HCT116 (cell line): ENCODE results near the gene TENM3. TPM values are rescaled to one million over a fixed set of nuclear protein-coding genes. Genes with fewer than 3 reads are reported as not detected.

Source experiments
- ATAC-seq: fragments of 200-7000 bp; cut with Tn5 transposase; 2 replicates; pipeline ENCODE4 v1.9.1; 2020; ENCODE audit warnings: mild to moderate bottlenecking, moderate library complexity
- BruUV-seq: library from RNA; stranded (reverse); fragments of 400-500 nt; replicated peaks from 2 replicates; lab custom pipeline; 2021; lab: Mats Ljungman, UMichigan
- CTCF ChIA-PET: fragments of 300-600 bp; sonication (Branson Sonifier 250); formaldehyde crosslinking; loops from one replicate; lab custom pipeline; 2021; ENCODE audit warnings: antibody characterized with exemption; lab: Charles Lee
- POLR2A ChIA-PET: fragments of 300-600, 350-600 bp; sonication (Branson Sonifier 250); formaldehyde crosslinking; loops from one replicate; lab custom pipeline; 2021; ENCODE audit warnings: antibody characterized with exemption; lab: Charles Lee
- RAD21 ChIA-PET, 2 experiments: fragments of 300-600 bp; sonication (Branson Sonifier 250); formaldehyde crosslinking; loops; one replicate each; lab custom pipeline; 2023; ENCODE audit warnings: low total read pairs in 2 of 2; ENCODE audit not compliant: uncharacterized antibody in 2 of 2, unreplicated experiment in 2 of 2, low non-redundant PET in 1 of 2; lab: Charles Lee
- DNase-seq: peaks from one replicate; pipeline ENCODE4 v3.0.0-alpha.2; 2010; ENCODE audit warnings: low read depth, low spot score
- H2AFZ ChIP-seq: fragments of 200-600 bp; shearing (Covaris generic), sonication (generic); 2 replicates; pipeline ENCODE4 v1.6.1; 2017; ENCODE audit warnings: low read depth, mixed run types, mixed read lengths, antibody characterized with exemption, low read length; ENCODE audit not compliant: poor library complexity, severe bottlenecking
- H3K27ac ChIP-seq: 2 replicates; pipeline ENCODE4 v1.5.1; 2012; ENCODE audit warnings: low read depth, low read length
- H3K27me3 ChIP-seq: fragments of 200-600 bp; sonication (generic); 2 replicates; pipeline ENCODE4 v1.6.1; 2016; ENCODE audit warnings: mixed run types, low read length, mixed read lengths; ENCODE audit not compliant: insufficient read depth
- H3K36me3 ChIP-seq, 2 experiments: fragments of 200-500 bp in 1 of 2; fragments of 200-600 bp in 1 of 2; sonication (Bioruptor generic) in 1 of 2; sonication (generic) in 1 of 2; 2 replicates each; pipeline versions ENCODE4 v1.5.1 to v1.6.1; 2014 to 2016; ENCODE audit warnings: low read length in 2 of 2, inconsistent platforms in 1 of 2, mixed read lengths in 1 of 2, mixed run types in 1 of 2; ENCODE audit not compliant: insufficient read depth in 2 of 2, control insufficient read depth in 1 of 2
- H3K4me1 ChIP-seq, 2 experiments: fragments of 200-600 bp in 1 of 2; sonication (generic) in 1 of 2; 2 replicates each; pipeline versions ENCODE4 v1.5.1 to v1.6.1; 2012 to 2017; ENCODE audit warnings: low read length in 2 of 2, inconsistent platforms in 1 of 2, mild to moderate bottlenecking in 1 of 2, mixed read lengths in 1 of 2, mixed run types in 1 of 2, moderate library complexity in 1 of 2; ENCODE audit not compliant: insufficient read depth in 2 of 2, control insufficient read depth in 1 of 2
- H3K4me2 ChIP-seq: fragments of 200-600 bp; sonication (generic); 2 replicates; pipeline ENCODE4 v1.6.1; 2017; ENCODE audit warnings: mixed run types, low read length, mixed read lengths
- H3K4me3 ChIP-seq, 2 experiments: fragments of 200-600 bp in 1 of 2; sonication (generic) in 1 of 2; replicated peaks in 1 of 2; 2 replicates each; pipeline ENCODE4 v1.5.1; 2011 to 2016; ENCODE audit warnings: low read length in 2 of 2, control low read depth in 1 of 2, low read depth in 1 of 2, mild to moderate bottlenecking in 1 of 2, mixed read lengths in 1 of 2, mixed run types in 1 of 2
- H3K79me2 ChIP-seq: fragments of 200-600 bp; sonication (generic); 2 replicates; pipeline ENCODE4 v1.6.1; 2017; ENCODE audit warnings: mild to moderate bottlenecking, mixed run types, low read length, moderate library complexity, mixed read lengths; ENCODE audit not compliant: insufficient read depth
- H3K9ac ChIP-seq: fragments of 200-600 bp; sonication (generic); 2 replicates; pipeline ENCODE4 v1.6.1; 2016; ENCODE audit warnings: low read length, mixed read lengths
- H3K9me2 ChIP-seq: fragments of 200-600 bp; sonication (generic), shearing (Covaris generic); 2 replicates; pipeline ENCODE4 v1.6.1; 2017; ENCODE audit warnings: mixed run types, mild to moderate bottlenecking, moderate library complexity; ENCODE audit not compliant: insufficient read depth
- H3K9me3 ChIP-seq, 2 experiments: fragments of 200-500 bp in 1 of 2; fragments of 200-600 bp in 1 of 2; sonication (Bioruptor generic) in 1 of 2; sonication (generic) in 1 of 2; 2 replicates each; pipeline ENCODE4 v1.6.1; 2014 to 2017; ENCODE audit warnings: low read length in 2 of 2, mixed read lengths in 2 of 2, inconsistent platforms in 1 of 2, low read depth in 1 of 2, mild to moderate bottlenecking in 1 of 2, mixed run types in 1 of 2, moderate library complexity in 1 of 2; ENCODE audit not compliant: control insufficient read depth in 1 of 2, insufficient read depth in 1 of 2
- H4K20me1 ChIP-seq: fragments of 200-600 bp; sonication (generic), shearing (Covaris generic); 2 replicates; pipeline ENCODE4 v1.6.1; 2017; ENCODE audit warnings: mixed run types, mild to moderate bottlenecking, moderate library complexity; ENCODE audit not compliant: insufficient read depth
- ATF3 ChIP-seq: IDR thresholded peaks from 2 replicates; pipeline ENCODE4 v1.6.1; 2012
- CBX3 ChIP-seq: IDR thresholded peaks from 2 replicates; pipeline ENCODE4 v1.6.1; 2012; ENCODE audit warnings: low read depth
- CEBPB ChIP-seq: IDR thresholded peaks from 2 replicates; pipeline ENCODE4 v1.6.1; 2012; ENCODE audit warnings: low read depth
- CTCF ChIP-seq, 3 experiments: fragments of 200-600 bp in 1 of 3; sonication (generic) in 1 of 3; IDR thresholded peaks in 2 of 3; conservative IDR thresholded peaks in 1 of 3; 2 replicates each; pipeline ENCODE4 v1.5.1; 2012 to 2017; ENCODE audit warnings: low read depth in 2 of 3, low read length in 2 of 3, antibody characterized with exemption in 1 of 3, borderline replicate concordance in 1 of 3, control low read depth in 1 of 3, mild to moderate bottlenecking in 1 of 3, mixed read lengths in 1 of 3, mixed run types in 1 of 3, moderate library complexity in 1 of 3; ENCODE audit not compliant: insufficient read depth in 1 of 3
- ELF1 ChIP-seq: IDR thresholded peaks from 2 replicates; pipeline ENCODE4 v1.6.1; 2012; ENCODE audit warnings: low read depth, borderline replicate concordance
- EZH2 ChIP-seq: fragments of 200-600 bp; sonication (generic); IDR thresholded peaks from 2 replicates; pipeline ENCODE4 v1.6.1; 2017; ENCODE audit warnings: antibody characterized with exemption, mixed run types
- FOSL1 ChIP-seq: IDR thresholded peaks from 2 replicates; pipeline ENCODE4 v1.6.1; 2012; ENCODE audit warnings: low read depth
- JUND ChIP-seq: IDR thresholded peaks from 2 replicates; pipeline ENCODE4 v1.6.1; 2012
- POLR2AphosphoS5 ChIP-seq: IDR thresholded peaks from 2 replicates; pipeline ENCODE4 v1.6.1; 2011; ENCODE audit warnings: mild to moderate bottlenecking, low read depth, low read length, moderate library complexity
- RAD21 ChIP-seq: IDR thresholded peaks from 2 replicates; pipeline ENCODE4 v1.6.1; 2012; ENCODE audit warnings: low read depth, mild to moderate bottlenecking
- REST ChIP-seq: IDR thresholded peaks from 2 replicates; pipeline ENCODE4 v1.6.1; 2012; ENCODE audit warnings: low read depth
- SIN3A ChIP-seq: IDR thresholded peaks from 2 replicates; pipeline ENCODE4 v1.6.1; 2012; ENCODE audit warnings: low read depth
- SP1 ChIP-seq: IDR thresholded peaks from 2 replicates; pipeline ENCODE4 v1.6.1; 2012; ENCODE audit warnings: low read depth
- TCF7L2 ChIP-seq: IDR thresholded peaks from 2 replicates; pipeline ENCODE4 v1.7.0; 2011; ENCODE audit warnings: borderline replicate concordance, inconsistent platforms; ENCODE audit not compliant: insufficient read depth, insufficient read length; ENCODE audit errors: extremely low read depth
- ZFX ChIP-seq: fragments of 450-650 bp; IDR thresholded peaks from 2 replicates; pipeline ENCODE4 v1.6.1; 2017
- ZNF274 ChIP-seq: fragments of 200-500 bp; sonication (Bioruptor generic); IDR thresholded peaks from 2 replicates; pipeline ENCODE4 v1.6.1; 2014; ENCODE audit warnings: mild to moderate bottlenecking, low read depth, low read length, inconsistent platforms
- intact Hi-C: fragments of 100-400 bp; cut with micrococcal nuclease; formaldehyde crosslinking; loops from 2 replicates; pipeline ENCODE4 v1.10.0; 2022
- total RNA-seq: library from RNA; stranded (reverse); gene quantifications from one replicate; pipeline ENCODE4 v1.2.1, GENCODE V29; 2021; ENCODE audit not compliant: unreplicated experiment

TENM3 gene
- total RNA-seq, 1 experiment from 2014 or later, result 0.54 TPM

GRCh38 chr4:182619660-182620059 lies 376.5 kb downstream of the TENM3 start:
- Histone ChIP-seq H3K4me1 (no peaks in the 10 kb centered on the region), H3K9me2 (no peaks in the 10 kb centered on the region), H3K4me3 (no peak overlapping the region), H3K9ac (no peak overlapping the region), H3K9me3 (no peaks in the 10 kb centered on the region), H2AFZ (no peak overlapping the region), H3K27me3 (peaks cover 29% of the 10 kb centered on the region), H3K4me2 (no peak overlapping the region), H3K27ac (no peak overlapping the region), H4K20me1 (no peaks in the 10 kb centered on the region), H3K79me2 (no peaks in the 10 kb centered on the region), H3K36me3 (no peaks in the 10 kb centered on the region)
- ChIA-PET POLR2A (no interaction called here), CTCF (no interaction called here), RAD21 (no interaction called here)
- no peak for ATAC-seq
- no peak for DNase-seq
- intact Hi-C loops, result no loop called here
- BruUV-seq, result no TSS peak
- no peak for TF ChIP-seq SIN3A
- TF ChIP-seq RAD21, result no peak
- TF ChIP-seq ATF3, result no peak
- no peak for TF ChIP-seq CTCF (IDR thresholded peaks at IDR 0.05 in 2 of 3, conservative IDR thresholded peaks at IDR 0.05 in 1 of 3; ENCODE audit: borderline replicate concordance in 1 of 3, insufficient read depth in 1 of 3, low read depth in 2 of 3, low read length in 2 of 3)
- TF ChIP-seq REST, result no peak
- no peak for TF ChIP-seq CEBPB
- no peak for TF ChIP-seq TCF7L2
- no peak for TF ChIP-seq ZNF274
- no peak for TF ChIP-seq SP1
- TF ChIP-seq POLR2AphosphoS5, result no peak
- no peak for TF ChIP-seq CBX3
- TF ChIP-seq ELF1, result no peak
- no peak for TF ChIP-seq JUND
- TF ChIP-seq ZFX, result no peak
- TF ChIP-seq EZH2, result no peak
- TF ChIP-seq FOSL1, result no peak
